HG02885 (cell line): ENCODE measurements around the gene FAM43A.

ENCODE experiments used
- ATAC-seq: cut with Tn5 transposase; IDR thresholded peaks from one replicate; pipeline ENCODE4 v1.9.1; 2021; ENCODE audit warnings: mild to moderate bottlenecking; ENCODE audit not compliant: unreplicated experiment, poor library complexity

FAM43A gene

GRCh38 chr3:194675081-194675640, 10.5 kb upstream of the FAM43A start:
- ATAC-seq, result no peak

- no peak for ATAC-seq
These were observed 10.0 kb upstream of the FAM43A start for GRCh38 chr3:194675680-194676079.

DNA sequence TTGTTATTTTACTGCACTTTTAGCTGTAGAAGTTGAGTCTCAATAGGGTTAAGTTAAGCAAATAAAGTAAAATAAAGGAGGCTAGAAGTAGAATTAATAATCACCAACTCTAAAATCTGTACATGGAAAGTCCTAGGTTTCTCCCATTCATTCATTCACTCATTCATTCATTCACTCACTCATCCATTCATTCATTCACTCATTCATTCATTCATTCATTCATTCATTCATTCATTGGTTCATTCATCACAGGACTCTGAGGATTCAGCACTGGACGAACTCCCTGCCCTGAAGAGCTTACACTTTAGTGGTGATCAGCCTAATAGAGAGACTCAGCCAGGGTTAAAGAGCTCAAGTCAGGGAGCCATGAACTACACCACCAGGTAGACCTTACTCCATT, 9.2 kb upstream of the FAM43A start:
- ATAC-seq, result no peak

DNA sequence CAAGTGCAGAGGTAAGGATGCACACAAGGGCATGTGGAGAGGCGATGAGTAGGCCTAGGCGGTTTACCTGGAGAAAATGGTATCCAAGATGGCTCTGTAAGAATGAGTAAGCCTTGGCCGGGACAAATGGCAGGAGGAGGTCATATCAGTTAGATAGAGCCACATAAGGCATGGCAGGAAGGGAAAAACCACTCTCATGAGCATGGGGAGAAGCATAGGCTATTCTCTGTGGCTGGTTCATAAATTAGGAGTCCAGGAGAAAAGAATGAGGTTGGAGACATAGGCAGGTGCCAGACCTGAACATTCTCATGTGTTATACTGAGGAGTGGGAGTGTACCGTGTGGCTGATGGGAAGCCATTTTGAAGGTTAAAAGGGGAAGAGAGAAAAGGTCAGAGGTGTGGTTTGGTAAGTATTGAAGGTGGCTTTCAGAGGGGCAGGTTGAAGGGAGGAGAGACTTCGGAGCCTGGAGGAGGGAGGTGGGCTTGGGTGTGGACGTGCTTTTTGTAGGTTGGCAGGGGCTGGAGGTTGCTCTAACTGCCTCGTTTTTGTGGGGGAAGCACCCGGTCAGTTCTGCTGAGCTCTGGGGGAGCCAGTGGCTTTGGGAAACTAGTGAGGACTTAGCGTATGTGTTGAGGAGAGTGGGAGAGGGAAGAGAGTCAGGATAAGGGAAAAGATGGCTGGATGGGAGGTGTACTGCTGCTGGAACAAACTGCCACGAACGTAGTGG, 4.6 kb upstream of the FAM43A start:
- no peak for ATAC-seq

GRCh38 chr3:194682189-194682693, 3.4 kb upstream of the FAM43A start:
- no peak for ATAC-seq

GRCh38 chr3:194682694-194683310, 2.9 kb upstream of the FAM43A start:
- peak; percentile 51 for ATAC-seq

GRCh38 chr3:194683380-194683779, 2.3 kb upstream of the FAM43A start:
- no peak for ATAC-seq

- ATAC-seq, result peak; percentile 22
These were observed 492 bp upstream of the FAM43A start for GRCh38 chr3:194685065-194685717.

DNA sequence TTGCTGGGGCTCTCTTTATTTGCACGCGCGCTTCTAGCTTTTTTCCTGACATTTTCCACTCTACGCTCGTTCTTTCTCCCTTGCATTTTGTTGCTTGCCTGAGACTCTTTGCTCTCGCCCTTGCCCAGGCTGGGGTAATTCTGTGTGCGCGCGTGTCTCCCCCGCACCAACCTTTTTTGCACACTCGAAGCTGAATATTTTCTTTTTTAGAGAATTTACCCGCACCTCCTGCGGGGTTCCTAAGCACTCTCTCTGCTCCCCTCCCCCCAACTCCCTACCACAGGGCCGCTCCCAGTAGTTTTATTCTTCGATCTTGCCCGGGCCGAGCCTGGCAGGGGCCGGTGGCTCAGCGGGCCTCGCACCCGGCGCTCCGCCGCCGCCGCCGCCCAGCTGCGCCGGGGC, 732 bp downstream of the FAM43A start:
- ATAC-seq, result no peak

- peak; percentile 2 for ATAC-seq
These were observed 1.3 kb downstream of the FAM43A start for GRCh38 chr3:194686816-194687637.

GRCh38 chr3:194687638-194688199, 2.0 kb downstream of the FAM43A start:
- ATAC-seq, result peak; percentile 35

- ATAC-seq, result peak; percentile 32
These were observed 2.6 kb downstream of the FAM43A start for GRCh38 chr3:194688200-194688740.

DNA sequence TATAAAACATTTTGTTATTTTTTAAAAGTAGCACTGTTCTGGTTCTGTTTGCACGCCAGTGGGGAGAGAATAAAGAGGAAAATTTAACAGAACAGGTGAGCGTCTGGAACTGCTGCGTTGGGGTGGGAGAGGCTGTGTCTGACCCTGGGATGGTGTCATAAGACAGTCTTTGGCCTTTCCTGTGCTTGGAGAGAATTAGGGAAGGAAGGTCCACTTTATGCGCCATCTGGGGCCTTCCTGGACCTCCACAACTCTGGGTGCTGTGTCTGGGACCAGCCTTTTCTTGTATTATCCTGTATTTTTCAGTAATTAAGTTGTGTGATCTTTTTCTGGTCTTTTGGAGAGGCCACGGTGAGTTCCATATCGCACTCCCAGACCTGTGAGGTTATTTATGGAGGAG, 3.3 kb downstream of the FAM43A start:
- no peak for ATAC-seq

DNA sequence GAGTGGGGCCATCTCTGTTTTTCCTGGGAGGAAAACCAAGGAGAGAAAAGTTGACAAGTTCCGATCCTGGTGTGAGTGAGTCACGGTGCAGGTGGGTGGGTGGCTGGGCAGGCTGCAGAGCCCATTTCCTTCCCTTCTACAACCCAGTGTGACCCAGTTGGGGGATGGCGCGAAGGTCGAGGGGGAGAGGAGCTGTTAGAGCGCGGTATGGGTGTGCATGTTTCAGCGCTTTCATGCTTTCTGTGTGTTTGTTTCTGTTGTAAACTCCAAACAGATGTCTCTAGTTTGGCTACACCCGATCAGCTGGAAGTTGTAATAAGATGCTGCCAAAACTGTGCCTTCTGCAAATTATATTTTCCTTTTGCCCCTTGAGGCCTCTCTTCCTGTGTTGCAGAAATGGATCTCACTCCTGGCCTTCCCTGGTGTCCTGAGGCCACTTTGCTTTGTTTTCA, 3.8 kb downstream of the FAM43A start:
- no peak for ATAC-seq

GRCh38 chr3:194690501-194691372, 5.1 kb downstream of the FAM43A start:
- ATAC-seq, result no peak

DNA sequence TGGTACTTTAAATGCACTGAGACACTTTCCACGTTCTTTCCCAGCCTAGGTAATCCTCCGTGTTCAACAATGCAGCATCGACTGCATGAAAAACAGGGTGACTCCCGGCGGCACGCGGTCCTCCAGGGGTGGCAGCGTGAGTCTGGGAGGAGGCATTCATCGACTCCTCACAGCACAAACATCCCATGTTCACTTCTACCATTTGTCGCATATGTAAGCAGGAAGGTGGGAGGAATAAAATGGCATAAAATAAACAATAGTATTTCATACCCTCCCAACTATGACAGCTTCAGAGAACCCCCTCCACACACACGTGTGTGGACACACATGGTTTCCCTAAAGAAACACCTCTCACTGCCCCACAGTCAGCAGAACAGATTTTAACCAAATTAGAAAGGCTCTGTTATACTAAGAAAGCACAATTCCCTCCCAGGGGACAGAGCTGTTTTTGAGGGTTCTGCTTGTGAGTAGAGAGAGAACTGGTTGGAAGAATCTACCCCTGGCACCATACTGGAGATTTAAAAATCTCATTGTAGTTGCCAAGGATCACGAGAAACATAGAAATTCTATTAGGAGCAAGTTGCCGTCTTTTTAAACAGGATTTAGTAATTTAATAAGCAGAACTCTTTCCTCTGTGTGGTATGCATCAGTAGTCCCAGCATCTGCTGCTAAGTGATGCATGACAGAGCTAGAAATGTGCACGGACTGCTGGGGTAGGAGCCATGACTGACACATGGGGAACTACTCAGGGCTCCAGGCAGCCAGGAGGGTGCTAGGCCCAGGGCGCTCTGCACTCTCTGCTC, 6.0 kb downstream of the FAM43A start:
- ATAC-seq, result peak; percentile 70

DNA sequence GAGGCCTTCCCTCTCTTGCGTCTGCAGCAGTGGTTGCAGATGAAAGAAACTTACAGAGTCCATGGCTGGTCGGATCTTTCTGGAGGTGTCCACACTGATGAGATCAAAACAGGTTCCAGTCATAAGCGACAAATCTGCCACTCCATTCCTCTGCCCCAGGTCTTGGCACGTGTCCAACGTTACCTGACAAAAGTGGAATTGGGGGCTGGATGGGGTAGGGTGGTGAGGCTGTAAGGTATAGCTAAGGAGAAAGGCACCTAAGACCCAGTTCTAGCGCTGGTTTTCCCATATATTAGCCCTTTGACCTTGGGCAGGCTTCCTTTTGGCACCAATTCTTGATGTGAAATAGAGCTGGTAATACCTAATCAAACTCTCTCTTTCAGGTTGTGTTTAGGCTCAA, 11.0 kb downstream of the FAM43A start:
- no peak for ATAC-seq

GRCh38 chr3:194702545-194702944, 16.9 kb downstream of the FAM43A start:
- no peak for ATAC-seq
